RCC 7860 (cell line): ENCODE measurements around the gene KDM5C.

Experiments
- DNase-seq: peaks from one replicate; pipeline ENCODE4 v3.0.0-alpha.2; 2015; ENCODE audit warnings: low spot score
- FAIRE-seq: peaks from 2 replicates; lab custom pipeline; 2012; peaks lifted over from hg19 to GRCh38; lab: Jason Lieb, UNC

KDM5C gene

GRCh38 chrX:53224860-53225797 is at the start of gene KDM5C:
KDM5C (minus strand) TSS chrX:53225207; CDS start chrX:53224889, 318 bp downstream.
- FAIRE-seq: peak; percentile 40
- DNase-seq: peak; percentile 85

DNA sequence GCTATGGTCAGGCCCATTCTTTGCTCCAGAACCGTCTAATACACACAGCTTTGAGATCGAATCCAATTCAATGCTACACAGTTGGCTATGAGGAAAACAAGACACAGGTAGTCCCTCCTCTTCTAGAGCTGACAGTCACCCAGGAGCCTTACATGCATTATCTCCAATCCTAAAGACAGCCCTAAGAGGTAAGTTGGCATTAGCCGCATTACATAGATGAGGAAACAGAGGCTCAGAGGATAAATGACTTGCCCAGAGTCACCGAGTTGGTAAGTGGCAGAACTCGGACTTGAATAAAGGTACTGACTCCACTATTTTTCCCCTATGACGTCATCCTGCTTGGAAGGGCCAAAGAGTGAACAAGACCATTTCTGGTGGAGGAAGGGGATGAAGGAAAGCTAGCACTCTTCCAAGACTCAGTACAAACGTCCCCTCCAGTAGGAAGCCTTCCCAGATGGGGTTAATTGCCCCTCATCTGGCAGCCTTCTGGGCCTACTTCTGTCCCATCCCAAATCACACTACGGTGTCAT is 47.9 kb upstream of the KDM5C start:
- FAIRE-seq (no peak), DNase-seq (no peak)

GRCh38 chrX:53269536-53270107 is 44.6 kb upstream of the KDM5C start:
- FAIRE-seq (no peak), DNase-seq (no peak)

DNA sequence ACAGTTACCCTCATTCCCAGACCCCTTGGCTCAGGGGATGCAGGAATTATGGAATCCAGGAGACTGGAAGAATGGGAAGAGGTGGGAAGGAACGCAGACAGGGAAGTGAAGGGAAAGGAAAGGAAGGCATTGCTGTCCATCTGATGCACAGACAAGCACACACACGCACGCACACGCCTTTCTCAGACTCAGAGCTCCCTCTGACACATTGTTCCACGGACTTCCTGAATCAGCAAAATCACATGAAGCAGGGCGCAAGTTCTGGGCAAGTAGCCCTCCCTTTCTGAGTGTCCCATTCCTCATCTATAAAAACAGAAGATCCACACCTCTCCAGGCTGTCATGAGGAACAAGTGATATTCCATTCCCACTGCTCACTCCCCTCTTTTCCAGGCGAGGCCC is 43.2 kb upstream of the KDM5C start:
- FAIRE-seq: no peak
- DNase-seq: no peak

DNA sequence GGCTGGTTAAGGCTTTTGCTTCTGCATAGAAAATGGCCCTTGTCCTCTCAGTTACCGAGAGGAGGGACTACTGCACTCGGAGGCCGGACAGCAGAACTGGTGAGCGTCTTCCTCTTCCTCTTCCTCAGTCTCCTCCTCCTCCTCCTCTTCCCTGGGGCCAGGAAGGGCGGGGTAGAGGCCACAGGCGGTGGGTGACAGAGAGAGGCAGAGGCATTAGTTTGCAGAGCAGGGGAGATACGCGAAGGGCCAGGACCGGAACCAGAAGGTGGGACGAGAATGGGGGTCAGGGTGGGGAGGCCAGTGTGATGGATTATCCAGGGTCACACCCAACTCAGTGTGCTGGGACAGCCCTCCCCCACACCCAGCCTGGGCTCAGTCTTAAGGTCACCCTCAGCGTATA is 41.9 kb upstream of the KDM5C start:
- no peak for FAIRE-seq
- no peak for DNase-seq

- peak; percentile 62 for FAIRE-seq
Observed at GRCh38 chrX:53265771-53266574, 41.0 kb upstream of the KDM5C start.

DNA sequence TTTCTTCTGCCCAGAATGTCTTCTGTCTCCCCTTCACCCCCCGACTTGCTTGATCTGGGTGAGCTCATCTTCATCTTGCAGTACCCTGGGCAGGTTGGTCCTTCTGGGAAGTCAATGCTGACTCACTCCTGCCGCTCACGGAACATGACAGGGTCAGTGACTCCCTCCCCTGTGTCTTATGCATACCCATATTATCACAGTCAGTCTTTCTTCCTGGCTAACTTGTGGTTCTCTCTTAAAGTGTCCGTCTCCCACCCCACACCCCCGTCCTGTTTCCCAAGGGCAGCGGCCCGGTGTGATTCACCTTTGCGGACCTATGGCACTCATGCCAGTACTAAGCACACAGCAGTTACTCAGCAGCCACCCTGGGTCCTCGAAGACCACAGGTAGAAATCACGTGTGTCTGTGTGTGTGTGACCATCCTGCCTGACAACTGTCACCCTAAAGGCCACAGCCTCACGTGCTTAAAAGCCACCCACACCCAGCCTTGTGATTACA is 38.6 kb upstream of the KDM5C start:
- FAIRE-seq: peak; percentile 98
- DNase-seq: peak; percentile 91

More at GRCh38 chrX:53265771-53266574, 41.0 kb upstream of the KDM5C start:
- peak; percentile 4 for DNase-seq

- DNase-seq (peak; percentile 84), FAIRE-seq (peak; percentile 95)
Observed at GRCh38 chrX:53262918-53263394, 37.9 kb upstream of the KDM5C start.

DNA sequence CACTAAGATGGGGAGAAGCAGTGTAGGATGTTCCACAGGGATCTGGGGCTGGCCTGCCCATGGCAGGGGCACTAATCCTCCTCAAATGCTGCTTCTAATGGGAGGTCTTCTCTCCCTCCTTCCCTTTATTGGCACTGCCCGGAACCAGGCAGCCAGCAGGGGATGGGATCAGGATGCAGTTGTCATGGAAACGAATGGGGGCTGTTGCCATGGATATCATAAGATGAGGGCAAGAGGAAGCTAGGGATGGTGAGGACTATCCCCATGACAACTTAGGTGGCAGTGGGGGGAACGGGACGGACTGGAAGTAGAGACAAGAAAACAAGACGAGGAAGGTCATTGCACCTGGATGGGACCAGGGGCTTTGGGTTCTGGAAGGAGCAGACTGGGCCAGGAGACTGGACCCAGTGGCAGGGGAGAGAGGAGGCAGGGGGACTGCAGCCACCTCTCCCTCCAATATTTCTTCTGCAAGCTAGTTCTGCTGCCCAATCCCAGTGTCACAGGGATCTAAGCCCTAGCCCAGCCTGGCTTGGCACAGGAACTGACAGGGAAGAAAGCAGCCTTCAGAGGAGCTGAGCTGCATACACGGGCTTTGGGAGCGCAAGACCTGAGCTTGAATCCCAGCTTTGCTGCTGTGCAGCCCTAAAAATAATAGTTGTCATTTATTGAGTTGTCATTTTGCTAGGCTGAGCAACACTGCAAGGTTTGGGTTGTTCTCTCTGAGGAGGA is 37.3 kb upstream of the KDM5C start:
- FAIRE-seq (no peak), DNase-seq (no peak)

GRCh38 chrX:53261355-53261972 is 36.5 kb upstream of the KDM5C start:
- DNase-seq (no peak), FAIRE-seq (no peak)

GRCh38 chrX:53260836-53261235 is 35.8 kb upstream of the KDM5C start:
- DNase-seq: no peak

DNA sequence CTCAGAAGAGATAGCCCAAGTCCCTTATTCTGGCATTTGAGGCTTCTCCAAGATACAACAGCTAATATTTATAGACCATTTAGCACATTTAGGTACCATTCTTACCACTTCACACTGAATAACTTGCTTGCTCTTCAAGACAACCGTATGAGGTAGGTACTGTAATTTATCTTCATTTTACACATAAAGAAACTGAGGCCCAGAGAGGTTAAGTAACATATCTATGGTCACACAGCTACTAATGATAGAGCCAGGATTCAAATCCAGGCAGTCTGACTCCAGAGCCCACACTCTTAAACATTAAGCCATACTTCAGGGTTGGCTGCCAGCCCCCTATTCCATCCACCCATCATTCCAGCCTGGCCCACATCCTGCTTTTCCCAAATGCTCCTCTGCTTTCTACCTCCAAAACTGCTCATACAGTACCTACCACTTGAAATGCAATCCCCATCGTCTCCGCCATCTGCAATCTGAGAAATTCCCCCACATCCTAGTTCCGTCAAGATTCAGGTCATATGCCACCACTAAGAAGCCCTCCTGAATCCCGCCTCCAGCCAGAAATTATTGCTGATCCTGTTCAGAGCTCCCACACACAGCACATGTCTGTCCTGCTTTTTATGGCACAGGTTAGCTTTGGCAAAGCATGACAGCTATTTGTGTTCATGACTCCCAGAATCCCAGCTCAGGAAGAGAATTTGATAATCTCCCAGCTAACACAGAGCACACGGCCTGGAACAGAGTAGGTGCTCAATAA is 32.8 kb upstream of the KDM5C start:
- no peak for DNase-seq
- no peak for FAIRE-seq

More at GRCh38 chrX:53260836-53261235, 35.8 kb upstream of the KDM5C start:
- no peak for FAIRE-seq

GRCh38 chrX:53257166-53257565 is 32.2 kb upstream of the KDM5C start:
- no peak for DNase-seq
- no peak for FAIRE-seq

- DNase-seq (no peak), FAIRE-seq (no peak)
Observed at GRCh38 chrX:53256446-53257041, 31.5 kb upstream of the KDM5C start.

GRCh38 chrX:53255738-53256191 is 30.8 kb upstream of the KDM5C start:
- no peak for FAIRE-seq
- no peak for DNase-seq

- no peak for FAIRE-seq
- no peak for DNase-seq
Observed at GRCh38 chrX:53254570-53255461, 29.8 kb upstream of the KDM5C start.

DNA sequence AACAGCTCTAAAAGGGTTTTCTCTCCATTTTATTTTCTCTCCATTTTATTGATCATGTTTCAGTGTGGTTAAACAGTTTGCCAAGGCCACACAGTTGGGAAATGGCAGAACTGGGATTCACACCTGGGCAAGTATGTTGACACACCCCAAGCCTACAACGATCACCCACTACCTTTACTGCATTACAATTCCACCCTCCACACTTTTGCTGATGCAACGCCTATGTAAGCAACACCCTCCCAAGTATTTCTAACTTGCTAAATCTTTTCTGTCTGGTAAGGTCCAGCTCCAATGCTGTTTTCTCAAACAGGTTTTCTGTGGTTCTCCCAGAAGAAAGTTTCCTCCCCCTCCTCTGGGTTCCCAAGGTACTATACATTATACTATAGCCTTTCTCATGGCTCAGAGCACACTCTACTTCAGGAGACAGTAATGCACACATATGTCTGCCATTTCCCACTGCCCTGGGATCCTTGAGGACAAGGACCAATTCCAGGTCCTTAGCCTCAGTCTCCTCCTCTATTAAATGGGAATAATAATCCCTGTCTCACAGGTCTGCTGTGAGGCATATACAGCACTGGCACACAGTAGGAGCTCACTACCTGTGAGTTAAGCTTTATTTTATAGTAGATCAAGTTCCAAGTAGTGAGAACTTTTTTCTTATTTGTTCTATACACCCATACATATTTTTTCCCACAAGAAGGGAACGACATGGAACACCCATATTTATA is 28.4 kb upstream of the KDM5C start:
- DNase-seq (no peak), FAIRE-seq (no peak)
